ENCODE measurements around the gene RAB25.
A peak's percentile ranks its signal among the peaks of the same experiment; 100 is the strongest.

GRCh38 chr1:156096640-156097391 is 35.9 kb downstream of the RAB25 start:
- TF ChIP-seq CTCF (IDR thresholded peaks at IDR 0.05) = peak; percentile 76 to 98 (median 96)
- no peak for TF ChIP-seq POLR2A (IDR thresholded peaks at IDR 0.05)
